OCI-LY1 (cell line): Measurements from ENCODE around the gene LRP1.

Experiments
- H2AFZ ChIP-seq: fragments of 200-600 bp; sonication (generic), shearing (Covaris generic); 2 replicates; pipeline ENCODE4 v1.6.0; 2014; ENCODE audit warnings: antibody characterized with exemption, mild to moderate bottlenecking, low read length
- H3F3A ChIP-seq: fragments of 200-600 bp; sonication (generic), shearing (Covaris generic); 2 replicates; pipeline ENCODE4 v1.6.0; 2014; ENCODE audit warnings: mild to moderate bottlenecking, antibody characterized with exemption, low read length, moderate library complexity; ENCODE audit not compliant: insufficient read depth
- H3K27ac ChIP-seq: fragments of 200-600 bp; sonication (generic); 2 replicates; pipeline ENCODE4 v1.5.1; 2014; ENCODE audit warnings: low read length, mixed run types, mild to moderate bottlenecking, low read depth; ENCODE audit not compliant: poor library complexity, severe bottlenecking
- H3K27me3 ChIP-seq: fragments of 200-600 bp; sonication (generic); 2 replicates; pipeline ENCODE4 v1.6.0; 2014; ENCODE audit warnings: antibody characterized with exemption, mild to moderate bottlenecking, low read length, moderate library complexity; ENCODE audit not compliant: insufficient read depth
- H3K36me3 ChIP-seq: fragments of 200-600 bp; sonication (generic); 2 replicates; pipeline ENCODE4 v1.6.1; 2014; ENCODE audit warnings: mild to moderate bottlenecking, antibody characterized with exemption, low read length, moderate library complexity, mixed read lengths; ENCODE audit not compliant: insufficient read depth
- H3K4me1 ChIP-seq: fragments of 200-600 bp; sonication (generic); 2 replicates; pipeline ENCODE4 v1.5.1; 2014; ENCODE audit warnings: mild to moderate bottlenecking, low read length, moderate library complexity; ENCODE audit not compliant: insufficient read depth, severe bottlenecking
- H3K4me2 ChIP-seq: fragments of 200-600 bp; sonication (generic), shearing (Covaris generic); 2 replicates; pipeline ENCODE4 v1.6.1; 2014; ENCODE audit warnings: low read length
- H3K4me3 ChIP-seq: fragments of 200-600 bp; sonication (generic); 2 replicates; pipeline ENCODE4 v1.5.1; 2014; ENCODE audit warnings: low read length, low read depth, mild to moderate bottlenecking, mixed read lengths; ENCODE audit not compliant: poor library complexity, severe bottlenecking
- H3K79me2 ChIP-seq: fragments of 200-600 bp; shearing (Covaris generic); 2 replicates; pipeline ENCODE4 v1.6.1; 2016; ENCODE audit warnings: mixed run types, low read length, mixed read lengths; ENCODE audit not compliant: insufficient read depth
- H3K9ac ChIP-seq: fragments of 200-600 bp; sonication (generic), shearing (Covaris generic); 2 replicates; pipeline ENCODE4 v1.6.1; 2014; ENCODE audit warnings: mild to moderate bottlenecking, low read length, mixed read lengths
- H3K9me2 ChIP-seq: fragments of 200-600 bp; sonication (generic), shearing (Covaris generic); 2 replicates; pipeline ENCODE4 v1.6.1; 2014; ENCODE audit warnings: low read depth, mild to moderate bottlenecking, low read length, mixed read lengths
- H3K9me3 ChIP-seq: fragments of 200-600 bp; shearing (Covaris generic); 2 replicates; pipeline ENCODE4 v1.6.1; 2014; ENCODE audit warnings: low read length, mixed read lengths
- H4K20me1 ChIP-seq: fragments of 200-600 bp; sonication (generic), shearing (Covaris generic); 2 replicates; pipeline ENCODE4 v1.6.0; 2016; ENCODE audit warnings: mild to moderate bottlenecking, low read length; ENCODE audit not compliant: insufficient read depth
- CTCF ChIP-seq: fragments of 200-600 bp; sonication (generic), shearing (Covaris generic); IDR thresholded peaks from 2 replicates; pipeline ENCODE4 v1.5.1; 2017; ENCODE audit warnings: mild to moderate bottlenecking, antibody characterized with exemption, low read length, moderate library complexity, mixed read lengths
- EZH2 ChIP-seq: fragments of 200-600 bp; sonication (generic), shearing (Covaris generic); IDR thresholded peaks from 2 replicates; pipeline ENCODE4 v1.8.0; 2017; ENCODE audit warnings: borderline replicate concordance, mixed run types, mild to moderate bottlenecking, antibody characterized with exemption, low read length, moderate library complexity, mixed read lengths

Gene LRP1

GRCh38 chr12:57156701-57157403 is 28.6 kb downstream of the LRP1 start:
- no peak overlapping the region for H3K4me2 ChIP-seq
- H3K4me1 ChIP-seq, result no peaks in the 10 kb centered on the region
- H3F3A ChIP-seq, result no peaks in the 10 kb centered on the region
- TF ChIP-seq CTCF (no peak), EZH2 (no peak)
- no peak overlapping the region for H3K4me3 ChIP-seq
- no peak overlapping the region for H3K27ac ChIP-seq
- H3K27me3 ChIP-seq, result peaks cover 9% of the 10 kb centered on the region; the same call in 1 of the 2 replicates
- H3K9me2 ChIP-seq, result no peaks in the 10 kb centered on the region
- no peaks in the 10 kb centered on the region for H3K9me3 ChIP-seq
- H3K36me3 ChIP-seq, result no peaks in the 10 kb centered on the region
- H3K9ac ChIP-seq, result no peak overlapping the region
- H3K79me2 ChIP-seq, result no peaks in the 10 kb centered on the region
- H2AFZ ChIP-seq, result no peak overlapping the region
- H4K20me1 ChIP-seq, result no peaks in the 10 kb centered on the region

- no peaks in the 10 kb centered on the region for H3F3A ChIP-seq
- H3K27ac ChIP-seq, result no peak overlapping the region
- no peak overlapping the region for H3K4me2 ChIP-seq
- no peaks in the 10 kb centered on the region for H3K79me2 ChIP-seq
- no peaks in the 10 kb centered on the region for H3K4me1 ChIP-seq
- H2AFZ ChIP-seq, result no peak overlapping the region
- no peaks in the 10 kb centered on the region for H3K36me3 ChIP-seq
- H3K9me3 ChIP-seq, result no peaks in the 10 kb centered on the region
- no peaks in the 10 kb centered on the region for H3K9me2 ChIP-seq
- H3K27me3 ChIP-seq, result peaks cover 9% of the 10 kb centered on the region; the same call in 1 of the 2 replicates
- no peaks in the 10 kb centered on the region for H4K20me1 ChIP-seq
- no peak overlapping the region for H3K4me3 ChIP-seq
- no peak overlapping the region for H3K9ac ChIP-seq
- TF ChIP-seq CTCF, result no peak
- no peak for TF ChIP-seq EZH2
Measured at GRCh38 chr12:57157588-57158173, 29.4 kb downstream of the LRP1 start.

- no peaks in the 10 kb centered on the region for H3F3A ChIP-seq
- H2AFZ ChIP-seq, result no peak overlapping the region
- no peaks in the 10 kb centered on the region for H3K4me1 ChIP-seq
- H3K36me3 ChIP-seq, result no peaks in the 10 kb centered on the region
- H3K9me3 ChIP-seq, result no peaks in the 10 kb centered on the region
- H3K27me3 ChIP-seq, result peaks cover 9% of the 10 kb centered on the region; the same call in 1 of the 2 replicates
- no peaks in the 10 kb centered on the region for H4K20me1 ChIP-seq
- H3K4me3 ChIP-seq, result no peak overlapping the region
- TF ChIP-seq EZH2, result no peak
- TF ChIP-seq CTCF, result no peak
- no peaks in the 10 kb centered on the region for H3K79me2 ChIP-seq
- H3K9me2 ChIP-seq, result no peaks in the 10 kb centered on the region
- no peak overlapping the region for H3K9ac ChIP-seq
- no peak overlapping the region for H3K4me2 ChIP-seq
- no peak overlapping the region for H3K27ac ChIP-seq
Measured at GRCh38 chr12:57158186-57158585, 29.9 kb downstream of the LRP1 start.
